Dedifferentiated amniotic fluid mesenchymal stem cell (primary cell): ENCODE results near the gene ANKRD34A.

Experiments used
- DNase-seq: peaks from one replicate; pipeline ENCODE4 v3.0.0-alpha.2; 2016; ENCODE audit errors: extremely low spot score

ANKRD34A gene

DNA sequence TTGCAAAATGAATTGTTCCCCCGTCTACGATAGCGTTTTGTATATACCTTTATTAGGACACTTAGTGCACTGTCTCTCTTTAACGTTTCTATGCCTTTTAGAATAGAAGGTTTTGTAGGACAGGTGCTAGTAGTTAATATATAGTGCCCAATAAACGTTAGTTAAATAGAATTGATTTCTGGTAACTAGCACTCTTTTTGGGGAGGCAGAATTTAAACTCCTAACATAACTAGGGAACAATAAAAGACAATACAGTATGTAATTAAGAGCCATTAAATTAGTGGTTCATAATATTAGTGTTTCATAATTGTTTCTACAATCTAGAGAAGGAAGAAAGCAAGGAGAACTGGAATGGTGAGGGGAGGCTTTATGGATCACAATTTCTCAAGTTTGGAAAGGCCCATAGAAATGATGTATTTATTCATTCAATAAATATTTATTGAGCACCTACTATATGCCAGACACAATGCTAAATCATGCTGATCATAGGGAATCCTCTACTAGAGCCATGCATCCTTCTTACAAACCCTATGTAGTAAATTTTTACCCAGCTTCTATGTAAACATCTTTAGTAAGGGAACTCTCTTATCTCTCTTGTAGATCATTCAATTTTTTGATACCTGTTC is 857 bp upstream of the ANKRD34A start:
- no peak for DNase-seq

DNA sequence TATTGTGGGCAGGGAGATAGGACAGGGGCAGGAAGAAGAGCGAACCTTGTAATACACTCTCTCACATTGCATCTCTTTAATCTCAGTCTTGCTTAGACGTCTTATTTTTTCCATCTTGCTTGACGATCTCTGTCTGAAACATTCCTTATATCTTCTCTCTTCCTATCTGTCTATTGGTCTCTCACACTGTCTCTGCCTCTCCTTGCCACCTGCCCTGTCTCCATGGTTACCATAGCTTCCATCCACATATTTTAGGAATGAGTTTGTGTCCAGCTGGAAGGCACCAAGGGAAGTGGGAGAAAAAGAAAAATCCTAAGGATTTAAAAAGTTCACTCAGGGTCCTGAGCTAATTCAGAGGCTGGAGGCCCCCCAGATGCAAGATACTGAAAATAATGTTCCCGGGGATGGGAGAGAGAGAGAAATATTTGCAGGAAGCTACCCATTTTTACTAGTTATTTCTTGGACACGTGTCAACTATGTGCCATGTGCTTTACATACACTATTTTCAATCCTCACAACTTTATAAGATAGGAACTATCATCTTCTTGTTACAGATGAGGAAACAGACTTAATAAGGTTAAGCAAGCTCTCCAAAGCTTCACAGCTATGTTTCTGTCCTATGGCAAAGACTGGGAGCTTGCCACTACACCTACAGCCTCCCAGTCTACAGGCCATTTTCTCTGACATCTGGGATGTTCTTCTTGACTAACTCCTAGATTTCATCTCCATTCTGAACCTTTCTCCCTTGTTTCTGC is 933 bp downstream of the ANKRD34A start:
- DNase-seq: no peak

DNA sequence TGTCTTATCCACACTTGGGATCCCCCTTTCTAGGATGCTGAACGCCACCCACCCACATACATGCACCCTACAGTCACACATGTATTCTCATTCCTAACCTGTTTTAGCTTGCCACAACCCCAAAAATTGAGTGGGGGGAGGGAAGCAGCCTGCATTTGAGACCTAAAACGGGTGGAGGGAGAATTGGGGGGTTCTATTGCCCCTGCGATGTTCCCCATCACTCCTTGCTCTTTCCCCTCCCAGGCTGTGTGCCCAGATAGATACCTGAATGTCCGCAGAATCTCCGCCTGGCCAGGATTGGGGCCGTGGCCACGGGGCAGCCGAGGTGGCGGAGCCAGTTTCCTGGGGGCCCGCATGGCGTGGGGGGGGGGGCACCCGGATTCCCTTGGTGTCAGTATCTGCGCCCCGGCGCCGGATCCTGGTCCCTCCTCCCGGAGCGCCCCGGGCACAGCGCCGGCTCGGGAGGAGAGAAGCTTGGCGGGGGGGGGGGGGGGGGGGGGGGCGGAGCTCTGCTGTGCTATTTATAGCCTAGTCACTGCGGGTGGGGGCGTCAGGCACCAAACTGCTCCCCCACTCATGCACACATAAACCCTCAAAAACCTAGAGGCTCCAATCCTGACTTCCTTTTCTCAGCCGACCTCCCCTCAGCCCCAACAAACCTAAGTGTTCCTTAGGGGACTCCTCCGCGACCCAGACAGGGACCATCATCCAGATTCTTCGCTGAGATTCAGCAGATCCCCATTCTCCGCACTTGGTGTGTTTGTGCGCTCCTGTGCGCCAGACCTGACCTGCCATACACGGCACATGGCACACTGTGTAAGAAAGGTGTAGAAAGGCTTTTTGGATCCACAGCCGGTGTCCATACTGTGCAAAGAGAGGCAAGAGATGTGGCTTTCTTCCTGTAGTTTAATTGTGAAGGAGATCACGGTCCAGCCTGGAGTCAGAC is 1.9 kb downstream of the ANKRD34A start:
- DNase-seq: no peak

DNA sequence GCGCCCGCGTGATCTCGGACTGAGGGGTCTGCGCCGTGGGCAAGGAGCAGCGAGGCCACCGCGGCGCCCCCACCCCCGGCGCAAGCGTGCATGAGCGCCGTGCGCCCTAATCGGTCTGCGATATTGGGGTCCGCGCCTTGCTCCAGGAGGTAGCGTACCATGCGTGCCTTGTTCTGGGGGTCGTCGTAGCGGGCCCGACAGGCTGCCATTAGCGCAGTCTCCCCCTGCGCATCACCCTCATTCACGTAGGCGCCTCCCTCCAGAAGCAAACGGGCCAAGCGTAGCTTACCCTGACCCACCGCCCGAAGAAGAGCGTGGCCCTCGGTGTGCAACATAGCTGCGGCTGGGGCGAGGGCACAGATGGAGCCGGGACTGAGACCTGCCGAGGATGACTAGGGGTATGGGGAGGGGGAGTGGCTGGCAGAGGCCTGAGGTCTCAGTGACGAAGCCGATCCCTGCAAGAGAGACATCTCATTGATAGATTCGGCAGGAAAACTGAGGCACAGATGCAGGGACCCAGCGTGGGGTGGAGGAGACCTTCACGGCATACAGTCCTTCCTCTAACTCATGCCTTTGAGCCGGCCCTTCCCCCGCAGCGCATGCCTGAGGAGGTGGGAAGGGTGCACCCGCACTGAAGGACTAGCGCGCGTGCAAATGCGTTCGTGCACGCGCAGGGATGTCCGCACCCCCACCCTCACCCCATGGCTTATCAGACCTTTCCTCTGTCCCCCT is 2.8 kb downstream of the ANKRD34A start:
- DNase-seq: no peak

DNA sequence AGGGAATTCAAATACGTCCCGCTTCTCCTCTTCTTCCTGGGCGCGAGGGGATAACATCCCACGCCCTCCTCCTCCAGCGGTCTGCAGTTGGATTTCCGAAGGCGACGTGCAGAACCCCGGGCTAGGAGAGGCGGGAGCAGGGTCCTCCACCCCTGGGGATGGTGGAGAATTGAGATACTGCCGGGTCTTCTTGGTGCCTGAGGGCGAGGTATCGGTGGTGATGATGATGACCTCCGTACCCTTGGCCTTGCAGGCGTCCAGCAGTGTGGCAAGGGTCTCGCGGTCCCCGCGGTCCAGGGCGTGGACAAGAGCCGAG is 3.3 kb downstream of the ANKRD34A start:
- no peak for DNase-seq

DNA sequence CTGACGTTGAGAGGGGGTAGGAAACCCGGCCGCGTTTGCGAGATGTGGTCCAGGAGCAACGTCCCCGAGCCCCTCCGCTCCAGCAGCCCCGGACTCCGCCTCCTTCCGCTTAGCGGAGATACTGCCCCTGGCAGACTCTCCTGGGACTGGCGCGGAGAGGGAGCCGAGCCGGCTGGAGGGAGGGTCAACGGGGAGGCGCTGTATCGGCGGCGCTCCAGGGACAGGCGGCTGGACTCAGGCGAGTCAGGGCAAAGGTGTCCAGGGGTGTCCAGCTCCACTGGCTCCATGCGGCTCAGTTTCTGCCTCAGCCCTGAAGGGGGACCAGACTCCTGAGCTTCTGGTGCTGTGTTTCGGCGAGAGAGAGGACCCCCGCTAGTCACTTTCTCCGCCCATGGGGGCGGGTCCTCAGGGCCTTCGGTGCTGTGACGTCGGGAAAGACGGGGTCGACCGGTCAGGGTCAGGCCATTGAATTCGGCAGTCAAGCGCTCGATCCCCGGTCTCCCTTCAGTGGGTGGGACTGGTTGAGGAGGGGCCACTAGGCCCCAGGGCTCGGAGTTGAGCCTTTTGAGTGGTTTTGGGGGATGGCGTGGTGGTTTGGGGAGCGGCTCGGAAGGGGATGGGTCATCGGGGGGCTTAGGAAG is 3.8 kb downstream of the ANKRD34A start:
- no peak for DNase-seq

DNA sequence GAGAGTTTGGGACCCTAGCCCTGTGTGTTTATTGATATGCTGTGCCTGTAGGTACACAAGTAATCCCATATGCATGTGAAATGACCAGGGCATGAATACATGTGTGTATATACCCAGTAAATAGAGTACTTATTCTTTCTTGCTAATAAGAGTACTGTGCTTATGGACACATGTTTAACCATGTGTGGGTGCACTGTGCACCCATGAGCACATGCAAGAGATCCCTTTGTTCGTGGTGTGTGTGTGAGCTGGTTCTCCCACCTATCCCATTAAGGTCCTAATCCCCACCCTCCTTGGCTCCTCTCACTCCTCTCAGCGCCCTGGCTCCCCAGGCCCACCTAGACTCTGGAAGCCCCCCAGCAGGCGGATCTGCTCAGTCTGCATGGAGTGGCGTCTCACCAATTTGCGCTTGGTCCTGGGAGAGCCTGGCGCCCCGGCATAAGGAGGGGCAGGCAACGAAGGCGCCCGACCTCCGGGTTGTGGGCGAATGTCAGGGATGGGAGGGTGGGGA is 4.4 kb downstream of the ANKRD34A start:
- no peak for DNase-seq

DNA sequence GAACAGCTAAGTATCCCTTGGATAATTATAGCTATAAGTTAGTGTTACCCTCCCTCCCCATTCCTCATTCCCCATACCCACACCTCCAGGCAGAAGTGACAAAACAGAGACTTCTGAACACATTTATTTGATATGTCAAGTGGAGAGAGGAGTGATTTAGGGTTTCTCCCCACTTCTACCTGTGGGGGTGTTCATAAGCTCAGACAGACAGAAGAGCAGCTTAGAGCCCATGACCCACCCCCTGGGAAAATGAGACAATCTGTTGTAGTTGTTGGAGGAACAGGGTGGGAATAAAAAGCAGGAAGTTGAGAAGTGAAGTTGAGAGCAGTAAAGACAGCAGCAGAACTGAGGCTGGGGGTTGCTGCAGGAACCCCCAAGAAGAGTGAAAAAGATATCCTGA is 5.0 kb downstream of the ANKRD34A start:
- DNase-seq: no peak

DNA sequence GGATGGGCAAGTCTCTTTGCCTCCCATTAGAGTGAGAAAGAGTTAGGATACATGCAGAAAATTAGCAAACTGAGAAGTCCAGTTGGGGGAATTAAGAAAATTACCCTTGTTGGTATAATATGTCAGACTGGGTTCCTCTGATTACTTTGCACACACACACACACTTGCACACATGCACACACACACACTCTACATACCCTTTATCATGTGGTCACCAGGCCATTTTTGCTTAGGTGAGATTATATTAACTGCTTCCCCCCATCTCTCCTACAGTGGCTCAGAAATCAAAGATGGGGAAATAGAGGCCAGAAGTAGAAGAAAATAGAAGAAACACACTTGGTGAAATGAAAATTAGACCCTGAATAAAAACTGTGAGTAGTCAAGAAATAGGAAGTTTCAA is 5.6 kb downstream of the ANKRD34A start:
- DNase-seq: no peak

DNA sequence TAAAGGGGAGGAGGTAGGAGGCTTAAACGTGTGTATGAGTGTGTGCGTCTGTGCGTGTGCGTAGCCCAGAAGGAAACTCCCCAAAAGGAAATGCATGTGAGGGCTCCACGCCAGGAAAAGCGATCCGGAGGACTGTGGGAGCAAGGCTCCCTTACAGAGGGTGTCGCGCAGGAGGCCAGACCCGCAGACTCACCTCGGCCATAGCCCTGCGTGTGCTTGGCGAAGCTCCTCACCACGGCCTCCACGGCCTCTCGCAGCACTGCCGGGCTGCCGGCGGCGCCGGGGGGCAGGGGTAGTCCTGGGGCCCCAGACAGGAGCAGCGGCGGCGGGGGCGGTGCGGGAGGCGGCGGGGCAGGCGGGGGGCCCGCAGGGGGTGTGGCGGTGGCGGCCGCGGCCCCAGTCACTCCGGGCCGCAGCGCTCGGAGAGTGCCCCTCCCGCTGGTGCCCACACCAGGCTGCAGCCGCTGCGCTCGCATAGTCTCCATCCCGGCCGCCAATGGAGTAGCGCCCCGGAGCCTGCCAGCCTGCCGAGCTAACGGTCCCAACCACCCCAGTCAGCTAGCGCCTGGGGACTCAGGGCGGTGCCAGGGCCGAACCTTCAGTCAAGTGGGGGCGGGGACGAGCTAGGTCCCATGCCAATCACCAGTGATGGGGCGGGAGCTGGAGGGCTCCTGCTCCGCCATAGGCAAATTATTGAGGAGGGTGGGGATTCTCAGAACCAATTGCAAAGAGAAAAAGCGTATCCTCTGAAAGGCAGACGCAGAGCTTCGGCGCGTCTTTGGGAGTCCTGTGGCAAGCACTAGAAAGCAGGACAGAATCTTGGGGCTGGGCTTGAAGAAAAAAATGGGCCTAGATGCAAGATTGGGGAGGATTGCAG is 6.7 kb downstream of the ANKRD34A start, which contains the start of gene LIX1L:
Gene LIX1L, minus strand, starts transcription at position 575 of the 877 bp plus-strand sequence. Its CDS starts 90 bp downstream, at position 485.
- DNase-seq: peak; percentile 98

DNA sequence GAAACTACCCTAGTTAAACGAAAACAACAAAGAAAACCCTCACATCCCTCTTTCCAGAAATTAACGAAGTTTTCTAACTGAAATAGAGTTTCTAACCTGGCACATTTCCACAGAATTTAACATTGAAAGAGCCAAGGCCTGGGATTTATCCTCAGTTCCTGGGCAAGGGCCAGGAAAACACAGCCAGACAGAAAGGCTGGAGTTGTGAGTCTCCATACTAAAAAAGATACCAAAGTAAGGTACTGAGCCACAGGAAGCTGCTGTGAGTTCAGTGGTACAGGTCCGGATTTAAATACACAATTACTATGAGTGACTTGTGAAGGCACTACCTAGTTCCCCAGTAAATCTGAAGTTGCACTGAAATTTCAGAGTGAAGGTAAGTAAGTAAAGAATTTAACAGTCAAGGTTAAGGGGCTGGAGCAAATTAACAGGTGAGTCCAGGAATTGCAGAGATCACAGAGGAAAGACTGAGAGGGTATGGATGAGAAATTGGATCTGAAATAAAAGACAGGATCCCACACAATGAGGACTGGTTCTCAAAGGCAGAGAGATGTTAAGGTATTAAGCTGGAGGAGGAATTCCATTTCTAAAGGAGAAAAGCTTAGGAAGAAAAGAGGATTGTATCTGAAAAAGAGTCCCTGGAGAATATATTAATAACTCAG is 7.5 kb downstream of the ANKRD34A start:
- DNase-seq: no peak

DNA sequence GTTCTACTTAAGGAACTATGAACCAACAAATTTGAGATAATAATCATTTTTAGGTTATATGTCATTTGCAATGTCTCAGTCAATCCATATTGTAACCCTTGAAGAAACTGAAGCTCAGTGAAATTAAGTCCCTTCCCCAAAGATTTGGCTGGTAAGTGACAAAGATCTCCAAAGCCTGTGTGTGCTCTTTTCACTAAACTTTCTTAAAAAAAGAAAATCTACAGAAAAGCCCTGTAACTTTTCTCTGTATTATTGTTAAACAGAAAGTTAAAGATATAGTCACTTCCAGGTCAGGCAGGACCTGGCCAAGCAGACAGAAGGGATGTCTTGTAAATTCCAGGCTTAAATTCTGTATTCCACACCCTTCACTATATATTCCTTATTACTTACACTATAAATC is 8.0 kb downstream of the ANKRD34A start:
- DNase-seq: no peak

DNA sequence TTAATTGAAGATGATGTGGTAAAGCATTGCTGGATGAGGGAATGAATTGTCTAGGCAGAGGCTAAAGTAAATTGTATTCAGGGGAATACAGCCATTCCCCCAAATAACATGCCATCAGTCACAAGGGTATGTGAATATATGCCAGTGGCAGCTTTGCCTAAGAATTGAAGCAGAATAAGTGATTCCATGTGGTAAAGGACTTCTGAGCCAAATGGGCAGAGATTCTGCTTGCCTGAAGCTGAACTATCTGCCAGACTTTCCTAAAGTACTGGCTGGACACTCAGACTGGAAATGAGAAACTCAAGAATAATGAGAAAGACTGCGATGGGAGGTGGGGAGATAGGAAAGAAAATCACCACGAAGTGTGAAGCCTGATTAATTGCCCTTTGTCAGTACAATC is 8.9 kb downstream of the ANKRD34A start:
- DNase-seq: no peak

DNA sequence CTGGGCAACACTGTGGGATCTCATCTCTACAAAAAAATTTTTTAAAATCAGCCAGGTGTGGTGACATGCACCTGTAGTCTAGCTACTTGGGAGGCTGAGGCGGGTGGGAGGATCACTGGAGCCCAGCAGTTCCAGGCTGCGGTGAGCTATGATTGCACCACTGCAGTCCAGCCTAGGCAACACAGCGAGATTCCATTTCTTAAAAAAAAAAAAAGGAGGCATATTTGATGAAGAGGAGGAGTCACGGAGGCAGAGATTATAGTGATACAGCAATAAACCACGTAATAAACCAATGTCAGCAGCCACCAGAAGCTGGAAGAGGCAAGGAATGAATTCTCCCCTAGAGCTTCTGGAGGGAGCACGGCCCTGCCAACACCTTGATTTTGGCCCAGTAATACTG is 10.5 kb downstream of the ANKRD34A start:
- no peak for DNase-seq

DNA sequence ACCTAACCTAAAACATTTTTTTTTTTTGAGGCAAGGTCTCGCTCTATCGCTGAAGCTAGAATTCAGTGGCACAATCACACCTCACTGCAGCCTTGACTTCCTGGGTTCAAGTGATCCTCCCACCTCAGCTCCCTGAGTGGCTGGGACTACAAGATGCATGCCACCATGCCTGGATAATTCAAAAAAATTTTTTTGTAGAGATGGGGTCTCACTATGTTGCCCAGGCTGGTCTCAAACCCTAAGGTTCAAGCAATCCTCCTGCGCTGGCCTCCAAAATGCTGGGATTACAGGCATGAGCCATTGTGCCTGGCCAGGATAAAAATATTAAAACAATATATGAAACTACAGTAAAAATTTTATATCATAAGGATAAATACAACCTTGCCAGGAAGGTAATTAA is 11.5 kb downstream of the ANKRD34A start:
- DNase-seq: no peak

DNA sequence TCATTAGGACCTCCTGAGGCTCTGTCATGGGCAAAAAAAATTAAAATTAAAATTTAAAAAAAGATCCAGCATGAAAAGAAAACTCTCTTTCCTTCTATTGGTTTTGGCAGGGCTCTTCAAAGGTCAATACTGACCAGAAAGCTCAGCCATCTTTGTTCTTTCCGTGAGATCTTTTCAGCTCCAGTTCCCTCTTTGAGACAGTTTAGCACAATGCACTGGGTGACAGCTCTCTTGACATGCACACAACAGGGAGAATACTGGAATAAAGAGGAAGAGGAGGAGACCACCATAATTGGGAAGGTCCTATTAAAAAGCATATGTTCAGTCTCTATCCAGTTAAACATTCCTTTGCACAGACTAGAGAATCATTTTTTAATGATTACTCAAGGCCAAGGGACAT is 12.8 kb downstream of the ANKRD34A start:
- no peak for DNase-seq

DNA sequence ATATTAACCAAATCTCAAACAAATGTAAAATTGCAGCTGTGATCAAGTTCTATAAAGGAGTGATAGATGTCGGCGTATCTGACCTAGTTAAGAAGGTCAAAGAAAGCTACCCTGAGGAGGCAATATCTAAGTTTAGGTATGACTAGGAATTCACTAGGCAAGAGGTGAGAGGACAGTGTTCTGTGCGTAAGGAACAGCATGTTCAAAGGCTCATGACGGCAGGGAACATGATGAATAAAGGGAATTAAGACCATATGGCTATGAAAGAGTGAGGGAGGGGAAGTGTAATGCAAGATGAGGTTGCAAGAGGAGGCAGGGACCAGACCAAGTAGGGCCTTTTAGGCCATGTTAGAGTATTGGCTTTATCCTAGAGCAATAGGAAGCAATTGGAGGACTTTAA is 15.2 kb downstream of the ANKRD34A start:
- no peak for DNase-seq

DNA sequence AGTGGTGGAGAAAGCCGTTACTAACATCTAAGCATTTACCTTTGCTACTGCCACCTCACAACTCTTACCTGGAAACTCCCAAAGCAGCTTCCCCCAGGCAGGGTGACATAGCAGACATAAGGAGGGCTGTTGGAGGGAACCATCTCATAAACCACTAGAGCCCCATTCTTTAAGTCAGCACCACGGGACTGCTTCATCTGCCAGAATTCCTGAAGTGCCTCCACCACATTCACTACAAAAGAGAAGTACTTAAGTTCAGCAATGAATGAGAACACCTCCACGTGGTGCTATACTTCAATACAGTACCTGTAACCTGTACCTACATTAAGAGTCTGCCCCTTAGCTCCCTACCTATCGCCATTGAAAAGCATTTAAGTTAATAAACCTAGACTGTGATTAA is 16.8 kb downstream of the ANKRD34A start:
- no peak for DNase-seq

DNA sequence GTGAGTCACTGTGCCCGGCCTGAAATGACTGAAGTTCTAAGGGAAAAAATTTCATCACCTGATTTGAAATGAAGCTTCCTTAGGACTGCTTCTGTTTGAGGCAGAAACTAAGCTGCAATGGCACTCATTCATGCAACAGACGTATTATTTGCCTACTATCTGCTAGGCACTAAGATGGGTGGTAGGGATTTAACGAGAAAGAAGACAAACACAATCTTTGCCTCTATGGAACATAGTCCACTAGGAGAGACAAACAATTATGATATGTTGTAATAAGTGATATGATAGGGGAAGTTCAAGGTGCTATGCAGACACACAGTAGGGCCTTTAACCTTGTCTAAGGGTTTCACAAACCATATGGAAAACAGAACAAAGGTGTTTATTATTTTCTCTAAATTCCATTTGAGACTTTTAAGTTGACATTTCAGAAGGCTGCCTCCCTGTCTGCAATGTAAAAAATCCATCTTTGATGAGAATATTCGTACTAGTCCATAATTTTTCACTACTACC is 17.8 kb downstream of the ANKRD34A start:
- no peak for DNase-seq
